Karpas-422 (cell line): Measurements from ENCODE around the gene RFNG. TPM values are rescaled to one million over a fixed set of nuclear protein-coding genes. Genes with fewer than 3 reads are reported as not detected.

Experiments used
- DNase-seq: peaks from one replicate; pipeline ENCODE4 v3.0.0-alpha.2; 2015
- H2AFZ ChIP-seq: fragments of 200-600 bp; sonication (generic); 2 replicates; pipeline ENCODE4 v1.6.1; 2014; ENCODE audit warnings: antibody characterized with exemption, low read length, mixed read lengths
- H3K27ac ChIP-seq: fragments of 200-600 bp; sonication (generic); 2 replicates; pipeline ENCODE4 v1.5.1; 2014; ENCODE audit warnings: mild to moderate bottlenecking, low read length, moderate library complexity
- H3K27me3 ChIP-seq: fragments of 200-600 bp; sonication (generic); 2 replicates; pipeline ENCODE4 v1.6.1; 2014; ENCODE audit warnings: low read length, mixed read lengths
- H3K36me3 ChIP-seq: fragments of 200-600 bp; sonication (generic); 2 replicates; pipeline ENCODE4 v1.6.1; 2014; ENCODE audit warnings: low read length, mixed read lengths; ENCODE audit not compliant: insufficient read depth
- H3K4me1 ChIP-seq: fragments of 200-600 bp; sonication (generic); 2 replicates; pipeline ENCODE4 v1.6.1; 2014; ENCODE audit warnings: mild to moderate bottlenecking, low read length, mixed read lengths
- H3K4me2 ChIP-seq: fragments of 200-600 bp; sonication (generic); 2 replicates; pipeline ENCODE4 v1.6.1; 2014; ENCODE audit warnings: low read length, low read depth, mild to moderate bottlenecking; ENCODE audit not compliant: poor library complexity, severe bottlenecking
- H3K4me3 ChIP-seq: fragments of 200-600 bp; sonication (generic); 2 replicates; pipeline ENCODE4 v1.5.1; 2014; ENCODE audit warnings: mild to moderate bottlenecking, antibody characterized with exemption, low read length, mixed read lengths
- H3K79me2 ChIP-seq: fragments of 200-600 bp; sonication (generic); 2 replicates; pipeline ENCODE4 v1.6.1; 2014; ENCODE audit warnings: mild to moderate bottlenecking, low read length, mixed read lengths
- H3K9ac ChIP-seq: fragments of 200-600 bp; sonication (generic); 2 replicates; pipeline ENCODE4 v1.6.0; 2014; ENCODE audit warnings: low read length
- H3K9me2 ChIP-seq: fragments of 200-600 bp; sonication (generic), shearing (Covaris generic); replicated peaks from 2 replicates; pipeline ENCODE4 v1.6.0; 2014; ENCODE audit warnings: mild to moderate bottlenecking, low read length, moderate library complexity; ENCODE audit not compliant: insufficient read depth
- H3K9me3 ChIP-seq: fragments of 300-700, 200-600 bp; sonication (generic); 2 replicates; pipeline ENCODE4 v1.6.1; 2014; ENCODE audit warnings: low read length, mixed read lengths
- H4K20me1 ChIP-seq: fragments of 200-600 bp; sonication (generic); 2 replicates; pipeline ENCODE4 v1.6.1; 2014; ENCODE audit warnings: mild to moderate bottlenecking, antibody characterized with exemption, low read length, low read depth; ENCODE audit not compliant: insufficient read depth
- total RNA-seq: library from RNA; depleted of rRNA; stranded (reverse); fragments of >200 nt; shearing (Covaris generic); gene quantifications from 2 replicates; pipeline ENCODE4 v1.2.3, GENCODE V29; 2014; ENCODE audit warnings: low replicate concordance

Gene RFNG
- total RNA-seq, 1 experiment from 2014 or later: 16.5 TPM

GRCh38 chr17:82007495-82008257 is 43.9 kb downstream of the RFNG start:
- Histone ChIP-seq H3K4me1 (no peaks in the 10 kb centered on the region), H3K36me3 (no peaks in the 10 kb centered on the region), H3K27ac (no peak overlapping the region), H3K79me2 (no peaks in the 10 kb centered on the region), H3K9ac (no peak overlapping the region), H3K9me3 (no peaks in the 10 kb centered on the region), H3K27me3 (no peaks in the 10 kb centered on the region), H3K9me2 (no peaks in the 10 kb centered on the region), H2AFZ (no peak overlapping the region), H3K4me2 (no peak overlapping the region), H3K4me3 (no peak overlapping the region), H4K20me1 (no peaks in the 10 kb centered on the region)
- DNase-seq: no peak

- H3K9ac ChIP-seq: no peak overlapping the region
- H3K27me3 ChIP-seq: no peaks in the 10 kb centered on the region
- no peak for DNase-seq
- no peaks in the 10 kb centered on the region for H4K20me1 ChIP-seq
- H3K27ac ChIP-seq: no peak overlapping the region
- H3K9me2 ChIP-seq: no peaks in the 10 kb centered on the region
- no peak overlapping the region for H3K4me3 ChIP-seq
- no peaks in the 10 kb centered on the region for H3K36me3 ChIP-seq
- no peaks in the 10 kb centered on the region for H3K9me3 ChIP-seq
- H3K79me2 ChIP-seq: no peaks in the 10 kb centered on the region
- no peak overlapping the region for H3K4me2 ChIP-seq
- no peak overlapping the region for H2AFZ ChIP-seq
- no peaks in the 10 kb centered on the region for H3K4me1 ChIP-seq
Observed at GRCh38 chr17:82007228-82007494, 44.5 kb downstream of the RFNG start.

- Histone ChIP-seq H3K36me3 (no peaks in the 10 kb centered on the region), H4K20me1 (no peaks in the 10 kb centered on the region), H3K9ac (no peak overlapping the region), H3K27ac (no peak overlapping the region), H3K27me3 (no peaks in the 10 kb centered on the region), H3K4me3 (no peak overlapping the region), H2AFZ (no peak overlapping the region), H3K9me3 (no peaks in the 10 kb centered on the region), H3K4me2 (no peak overlapping the region), H3K9me2 (no peaks in the 10 kb centered on the region), H3K4me1 (no peaks in the 10 kb centered on the region), H3K79me2 (no peaks in the 10 kb centered on the region)
- no peak for DNase-seq
Observed at GRCh38 chr17:82006468-82007227, 45.0 kb downstream of the RFNG start.

- H3K4me3 ChIP-seq: no peak overlapping the region
- no peak for DNase-seq
- no peaks in the 10 kb centered on the region for H3K27me3 ChIP-seq
- no peaks in the 10 kb centered on the region for H3K36me3 ChIP-seq
- no peaks in the 10 kb centered on the region for H3K9me2 ChIP-seq
- no peaks in the 10 kb centered on the region for H3K9me3 ChIP-seq
- no peaks in the 10 kb centered on the region for H3K79me2 ChIP-seq
- H3K4me2 ChIP-seq: no peak overlapping the region
- no peak overlapping the region for H2AFZ ChIP-seq
- H3K27ac ChIP-seq: no peak overlapping the region
- H3K9ac ChIP-seq: no peak overlapping the region
- H3K4me1 ChIP-seq: no peaks in the 10 kb centered on the region
- H4K20me1 ChIP-seq: no peaks in the 10 kb centered on the region
Observed at GRCh38 chr17:82005701-82006348, 45.8 kb downstream of the RFNG start.

DNA sequence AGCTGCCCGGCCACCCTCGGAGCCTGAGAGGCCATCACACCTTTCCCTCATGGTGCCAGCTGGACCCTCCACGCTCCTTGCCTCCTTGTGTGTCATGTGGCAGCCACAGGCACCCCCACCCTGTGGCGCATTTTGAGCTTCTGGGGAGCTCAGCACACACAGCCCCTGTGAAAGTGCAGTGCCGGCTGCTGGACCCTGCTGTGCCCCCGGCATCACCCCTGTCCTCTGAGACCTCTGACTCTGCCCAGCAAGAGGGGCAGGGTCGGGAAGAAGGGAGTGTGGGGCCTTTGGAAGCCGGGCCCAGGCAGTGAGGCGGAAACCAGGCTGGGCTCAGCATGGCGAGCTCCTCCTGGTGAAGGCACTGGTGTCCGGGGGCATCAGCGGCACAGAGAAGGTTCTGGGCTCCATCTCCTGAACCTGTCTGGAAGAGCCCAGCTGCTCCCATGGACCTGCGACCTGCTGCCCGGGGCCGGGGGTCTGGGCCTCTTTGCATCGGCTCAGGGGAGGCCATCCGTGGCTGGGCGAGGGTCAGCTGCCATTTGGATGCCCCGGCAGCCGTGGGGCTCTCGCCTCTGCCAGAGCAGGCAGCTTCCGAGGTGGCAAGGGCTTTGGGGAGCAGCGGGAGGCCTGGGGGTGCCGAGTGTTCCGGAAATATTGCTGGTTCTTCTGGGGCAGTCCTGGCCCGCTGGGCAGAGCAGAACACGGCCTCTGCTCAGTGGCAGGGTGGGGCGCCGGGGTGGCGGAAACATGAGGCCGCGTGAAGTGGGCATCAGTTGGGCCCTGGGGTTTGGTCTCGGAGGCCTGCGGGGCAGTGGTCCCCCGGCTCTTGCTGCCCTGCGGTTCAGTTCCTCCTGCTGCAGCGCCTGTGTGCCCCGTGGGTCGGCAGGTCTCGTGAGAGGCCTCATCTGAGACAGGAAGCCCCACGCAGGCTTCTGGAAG is 46.8 kb downstream of the RFNG start:
- H3K36me3 ChIP-seq: no peaks in the 10 kb centered on the region
- no peak for DNase-seq
- H3K9me3 ChIP-seq: no peaks in the 10 kb centered on the region
- no peak overlapping the region for H3K27ac ChIP-seq
- no peaks in the 10 kb centered on the region for H3K9me2 ChIP-seq
- H4K20me1 ChIP-seq: no peaks in the 10 kb centered on the region
- H3K79me2 ChIP-seq: no peaks in the 10 kb centered on the region
- no peak overlapping the region for H2AFZ ChIP-seq
- no peaks in the 10 kb centered on the region for H3K4me1 ChIP-seq
- H3K9ac ChIP-seq: no peak overlapping the region
- no peak overlapping the region for H3K4me3 ChIP-seq
- no peak overlapping the region for H3K4me2 ChIP-seq
- no peaks in the 10 kb centered on the region for H3K27me3 ChIP-seq

DNA sequence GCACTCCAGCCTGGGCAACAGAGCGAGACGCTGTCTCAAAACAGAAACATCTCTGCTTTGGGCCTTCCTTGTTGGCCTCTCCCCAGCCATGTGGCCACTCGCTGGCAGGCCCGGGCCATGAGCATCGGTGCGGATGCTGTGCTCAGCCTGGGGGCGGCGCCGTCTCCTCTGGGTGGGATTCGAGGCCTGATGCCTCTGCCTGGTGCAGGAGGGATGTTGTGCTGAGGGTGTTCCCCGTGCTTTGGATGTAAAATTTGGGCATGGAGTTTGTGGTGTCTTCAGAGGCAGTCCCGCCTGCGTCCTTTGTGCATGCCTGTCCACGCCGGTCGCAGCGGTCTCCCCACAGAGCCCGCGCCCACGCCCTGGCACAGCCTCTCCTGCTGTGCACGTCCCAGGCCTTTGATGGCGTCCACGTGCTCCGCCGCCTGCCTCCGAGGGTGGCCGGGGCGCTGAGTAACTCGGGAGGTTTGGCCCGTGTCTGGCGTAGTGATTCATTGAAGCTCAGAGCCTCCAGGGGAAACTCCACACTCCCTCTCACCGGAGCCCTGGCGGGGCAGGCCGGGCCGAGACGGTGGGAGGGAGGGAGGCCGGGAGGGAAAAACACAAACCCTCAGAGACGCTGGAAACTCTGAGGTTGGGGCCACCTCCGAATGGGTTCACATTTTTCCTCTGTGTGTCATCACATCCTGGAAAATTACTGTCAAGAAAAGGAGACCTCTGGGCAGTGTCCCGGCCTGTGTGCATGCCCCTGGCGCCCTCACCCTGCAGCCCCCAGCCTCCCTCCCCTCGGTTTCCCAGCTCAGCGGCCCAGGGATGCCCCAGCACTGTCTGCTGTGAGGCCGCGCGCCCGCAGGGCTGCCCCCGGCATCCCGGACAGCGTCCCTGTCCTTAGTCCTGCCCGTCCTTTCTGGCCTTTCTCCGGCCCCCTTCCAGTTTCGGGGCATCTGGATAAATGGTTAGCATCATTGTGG is 47.9 kb downstream of the RFNG start:
- no peaks in the 10 kb centered on the region for H4K20me1 ChIP-seq
- no peak for DNase-seq
- H3K4me3 ChIP-seq: no peak overlapping the region
- no peaks in the 10 kb centered on the region for H3K36me3 ChIP-seq
- H3K27ac ChIP-seq: no peak overlapping the region
- H2AFZ ChIP-seq: no peak overlapping the region
- H3K4me1 ChIP-seq: no peaks in the 10 kb centered on the region
- no peaks in the 10 kb centered on the region for H3K27me3 ChIP-seq
- H3K79me2 ChIP-seq: no peaks in the 10 kb centered on the region
- no peak overlapping the region for H3K4me2 ChIP-seq
- H3K9me2 ChIP-seq: no peaks in the 10 kb centered on the region
- H3K9ac ChIP-seq: no peak overlapping the region
- H3K9me3 ChIP-seq: no peaks in the 10 kb centered on the region

DNA sequence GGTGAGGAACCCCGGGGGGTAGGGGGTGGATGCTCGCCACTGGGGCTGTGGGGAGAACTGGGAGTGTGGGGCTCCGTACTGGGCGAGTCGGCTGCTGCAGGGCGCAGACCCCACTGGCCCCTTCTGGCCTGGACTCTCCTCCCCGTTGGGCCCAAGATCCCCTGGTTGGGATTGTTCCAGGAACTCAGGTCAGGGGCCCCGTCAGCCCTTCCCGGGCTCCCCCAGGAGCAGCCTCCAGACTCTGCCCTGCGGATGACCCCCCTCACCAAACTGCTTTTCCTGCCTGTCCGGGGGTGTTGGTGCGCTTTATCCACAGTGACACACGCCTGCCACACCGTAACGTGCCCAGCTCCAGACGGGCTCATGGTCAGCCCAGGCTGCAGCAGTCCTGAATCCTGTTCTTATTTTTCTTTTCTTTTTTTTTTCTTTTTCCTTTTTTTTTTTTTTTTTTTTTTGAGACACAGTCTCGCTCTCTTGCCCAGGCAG is 50.0 kb downstream of the RFNG start:
- no peaks in the 10 kb centered on the region for H4K20me1 ChIP-seq

More for the DNA sequence above, 50.0 kb downstream of the RFNG start:
- H3K79me2 ChIP-seq: no peaks in the 10 kb centered on the region
- H3K27me3 ChIP-seq: no peaks in the 10 kb centered on the region
- H3K4me3 ChIP-seq: no peak overlapping the region
- no peak for DNase-seq
- H3K4me2 ChIP-seq: no peak overlapping the region
- H3K9me2 ChIP-seq: no peaks in the 10 kb centered on the region
- H3K9ac ChIP-seq: no peak overlapping the region
- no peaks in the 10 kb centered on the region for H3K9me3 ChIP-seq
- no peaks in the 10 kb centered on the region for H3K4me1 ChIP-seq
- H3K27ac ChIP-seq: no peak overlapping the region
- H3K36me3 ChIP-seq: no peaks in the 10 kb centered on the region
- no peak overlapping the region for H2AFZ ChIP-seq
